ENCODE data around the gene RGS7.

DNA sequence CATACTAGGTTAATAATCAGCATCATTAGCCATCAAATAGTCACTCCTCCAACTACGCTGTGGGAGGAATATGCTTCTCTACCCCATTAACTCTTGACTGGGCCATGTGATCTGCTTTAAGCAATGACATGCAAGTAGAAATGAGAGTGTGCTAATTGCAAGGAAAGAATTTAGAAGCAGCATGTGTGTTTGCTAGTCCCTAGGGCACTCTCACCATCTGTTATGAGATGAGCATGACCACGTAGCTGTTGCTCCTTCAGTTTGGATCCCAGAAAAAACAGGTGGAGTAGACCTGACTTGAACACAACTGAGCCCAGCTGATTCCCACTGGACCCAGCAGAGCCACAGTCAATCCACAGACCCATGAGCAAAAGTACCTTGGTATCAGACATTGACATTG, 19.7 kb upstream of the RGS7 start:
- TF ChIP-seq, protein P1, sequence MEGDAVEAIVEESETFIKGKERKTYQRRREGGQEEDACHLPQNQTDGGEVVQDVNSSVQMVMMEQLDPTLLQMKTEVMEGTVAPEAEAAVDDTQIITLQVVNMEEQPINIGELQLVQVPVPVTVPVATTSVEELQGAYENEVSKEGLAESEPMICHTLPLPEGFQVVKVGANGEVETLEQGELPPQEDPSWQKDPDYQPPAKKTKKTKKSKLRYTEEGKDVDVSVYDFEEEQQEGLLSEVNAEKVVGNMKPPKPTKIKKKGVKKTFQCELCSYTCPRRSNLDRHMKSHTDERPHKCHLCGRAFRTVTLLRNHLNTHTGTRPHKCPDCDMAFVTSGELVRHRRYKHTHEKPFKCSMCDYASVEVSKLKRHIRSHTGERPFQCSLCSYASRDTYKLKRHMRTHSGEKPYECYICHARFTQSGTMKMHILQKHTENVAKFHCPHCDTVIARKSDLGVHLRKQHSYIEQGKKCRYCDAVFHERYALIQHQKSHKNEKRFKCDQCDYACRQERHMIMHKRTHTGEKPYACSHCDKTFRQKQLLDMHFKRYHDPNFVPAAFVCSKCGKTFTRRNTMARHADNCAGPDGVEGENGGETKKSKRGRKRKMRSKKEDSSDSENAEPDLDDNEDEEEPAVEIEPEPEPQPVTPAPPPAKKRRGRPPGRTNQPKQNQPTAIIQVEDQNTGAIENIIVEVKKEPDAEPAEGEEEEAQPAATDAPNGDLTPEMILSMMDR (conservative IDR thresholded peaks at IDR 0.05 in 1 of 2, IDR thresholded peaks at IDR 0.05 in 1 of 2; ENCODE audit: extremely low read depth in 1 of 2, insufficient read depth in 1 of 2, low read depth in 1 of 2, low read length in 2 of 2): no peak
- no peak for TF ChIP-seq EZH2 (IDR thresholded peaks at IDR 0.05; ENCODE audit: borderline replicate concordance, low read length)

All from mammary epithelial cell (primary cell).